Astrocyte (in vitro differentiated cells and primary cell): ENCODE results near the gene RASGRP2. TPM values are rescaled to one million over a fixed set of nuclear protein-coding genes. Genes with fewer than 3 reads are reported as not detected.

Experiments used
- DNase-seq: peaks from one replicate; pipeline ENCODE4 v3.0.0-alpha.2; 2010; ENCODE audit warnings: low read depth
- FAIRE-seq: peaks from 2 replicates; lab custom pipeline; 2011; peaks lifted over from hg19 to GRCh38; lab: Jason Lieb, UNC
- H2AFZ ChIP-seq: 2 replicates; pipeline ENCODE4 v1.6.0; 2012; ENCODE audit warnings: low read depth, low read length, inconsistent platforms
- H3K27ac ChIP-seq: 2 replicates; pipeline ENCODE4 v1.5.1; 2011; ENCODE audit warnings: low read depth, low read length, inconsistent platforms
- H3K27me3 ChIP-seq: 2 replicates; pipeline ENCODE4 v1.6.0; 2011; ENCODE audit warnings: low read length, inconsistent platforms; ENCODE audit not compliant: insufficient read depth
- H3K36me3 ChIP-seq: 2 replicates; pipeline ENCODE4 v1.5.1; 2011; ENCODE audit warnings: low read length, inconsistent platforms; ENCODE audit not compliant: insufficient read depth
- H3K4me1 ChIP-seq: 2 replicates; pipeline ENCODE4 v1.5.1; 2011; ENCODE audit warnings: low read length, inconsistent platforms; ENCODE audit not compliant: insufficient read depth
- H3K4me2 ChIP-seq: 2 replicates; pipeline ENCODE4 v1.6.0; 2012; ENCODE audit warnings: low read length, inconsistent platforms
- H3K4me3 ChIP-seq: 2 replicates; pipeline ENCODE4 v1.5.1; 2011; ENCODE audit warnings: low read depth, mild to moderate bottlenecking, low read length, inconsistent platforms; ENCODE audit not compliant: insufficient read depth
- H3K79me2 ChIP-seq: 2 replicates; pipeline ENCODE4 v1.6.0; 2012; ENCODE audit warnings: mild to moderate bottlenecking, low read length, inconsistent platforms; ENCODE audit not compliant: insufficient read depth
- H3K9ac ChIP-seq: 2 replicates; pipeline ENCODE4 v1.6.0; 2012; ENCODE audit warnings: mild to moderate bottlenecking, low read length, inconsistent platforms
- H3K9me3 ChIP-seq: 2 replicates; pipeline ENCODE4 v1.5.1; 2012; ENCODE audit warnings: low read depth, mild to moderate bottlenecking, low read length, inconsistent platforms; ENCODE audit not compliant: insufficient read depth
- H4K20me1 ChIP-seq: 2 replicates; pipeline ENCODE4 v1.6.0; 2012; ENCODE audit warnings: low read length, inconsistent platforms; ENCODE audit not compliant: insufficient read depth
- H3K27ac Mint-ChIP-seq: one replicate; pipeline ENCODE4 v1.8.0; 2021; ENCODE audit warnings: mild to moderate bottlenecking, mixed read lengths; ENCODE audit not compliant: unreplicated experiment
- H3K27me3 Mint-ChIP-seq: one replicate; pipeline ENCODE4 v1.8.0; 2021; ENCODE audit warnings: low read depth, mixed read lengths; ENCODE audit not compliant: unreplicated experiment
- H3K36me3 Mint-ChIP-seq: one replicate; pipeline ENCODE4 v1.8.0; 2021; ENCODE audit warnings: low read depth, mixed read lengths; ENCODE audit not compliant: unreplicated experiment
- H3K4me1 Mint-ChIP-seq: one replicate; pipeline ENCODE4 v1.8.0; 2021; ENCODE audit warnings: low read depth, mixed read lengths; ENCODE audit not compliant: unreplicated experiment
- H3K4me3 Mint-ChIP-seq: one replicate; pipeline ENCODE4 v1.8.0; 2021; ENCODE audit warnings: mild to moderate bottlenecking, moderate library complexity, mixed read lengths; ENCODE audit not compliant: unreplicated experiment
- H3K9me3 Mint-ChIP-seq: one replicate; pipeline ENCODE4 v1.8.0; 2021; ENCODE audit warnings: mild to moderate bottlenecking, mixed read lengths; ENCODE audit not compliant: unreplicated experiment
- EZH2 ChIP-seq: IDR thresholded peaks from 2 replicates; pipeline ENCODE4 v1.6.1; 2012; ENCODE audit warnings: mild to moderate bottlenecking, low read length, inconsistent platforms; ENCODE audit not compliant: insufficient read depth
- total RNA-seq: library from RNA; stranded (reverse); gene quantifications from 2 replicates; pipeline ENCODE4 v1.2.1, GENCODE V29; 2021
- TF ChIP-seq, protein P1 (sequence below): IDR thresholded peaks from 2 replicates; pipeline ENCODE4 v1.5.1; 2011; ENCODE audit warnings: low read depth, mild to moderate bottlenecking, inconsistent platforms, low read length, moderate library complexity; ENCODE audit not compliant: insufficient read depth

The RASGRP2 gene
- total RNA-seq, 1 donor from 2014 or later = 3.9 TPM

DNA sequence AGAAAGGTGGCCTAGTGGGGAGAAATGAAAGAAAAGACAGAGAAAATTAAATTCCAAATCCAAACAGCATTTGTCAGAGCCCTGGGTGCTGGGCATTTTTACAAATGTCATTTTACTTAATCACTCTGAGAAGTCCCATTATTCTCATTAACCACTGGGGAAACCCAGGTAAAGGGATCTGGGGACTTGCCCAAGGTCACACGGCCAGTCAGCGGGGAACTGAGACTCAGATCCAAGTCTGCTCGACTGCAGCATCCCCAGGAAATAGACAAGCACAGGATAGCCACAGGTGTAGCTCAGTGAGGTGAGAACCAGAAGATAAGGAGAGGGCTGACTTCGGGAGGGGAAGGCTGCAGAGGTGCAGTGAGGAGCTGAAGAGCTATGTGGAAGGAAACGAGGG is 28.8 kb downstream of the RASGRP2 start:
- H3K4me1 ChIP-seq = peaks cover 11% of the 10 kb centered on the region
- Mint-ChIP-seq H3K36me3 (no peaks in the 10 kb centered on the region), H3K4me3 (no peak overlapping the region), H3K27ac (no peak overlapping the region), H3K27me3 (peaks cover 84% of the 10 kb centered on the region), H3K4me1 (peaks cover 10% of the 10 kb centered on the region), H3K9me3 (no peaks in the 10 kb centered on the region)
- H2AFZ ChIP-seq = no peak overlapping the region
- H3K27ac ChIP-seq = no peak overlapping the region
- no peaks in the 10 kb centered on the region for H4K20me1 ChIP-seq
- peaks cover 27% of the 10 kb centered on the region for H3K27me3 ChIP-seq
- H3K79me2 ChIP-seq = no peaks in the 10 kb centered on the region
- no peak overlapping the region for H3K9ac ChIP-seq
- no peak overlapping the region for H3K4me3 ChIP-seq
- no peak overlapping the region for H3K4me2 ChIP-seq
- no peaks in the 10 kb centered on the region for H3K36me3 ChIP-seq
- DNase-seq (no peak), FAIRE-seq (no peak)
- H3K9me3 ChIP-seq = no peaks in the 10 kb centered on the region
- TF ChIP-seq EZH2 = no peak
- TF ChIP-seq, protein P1, sequence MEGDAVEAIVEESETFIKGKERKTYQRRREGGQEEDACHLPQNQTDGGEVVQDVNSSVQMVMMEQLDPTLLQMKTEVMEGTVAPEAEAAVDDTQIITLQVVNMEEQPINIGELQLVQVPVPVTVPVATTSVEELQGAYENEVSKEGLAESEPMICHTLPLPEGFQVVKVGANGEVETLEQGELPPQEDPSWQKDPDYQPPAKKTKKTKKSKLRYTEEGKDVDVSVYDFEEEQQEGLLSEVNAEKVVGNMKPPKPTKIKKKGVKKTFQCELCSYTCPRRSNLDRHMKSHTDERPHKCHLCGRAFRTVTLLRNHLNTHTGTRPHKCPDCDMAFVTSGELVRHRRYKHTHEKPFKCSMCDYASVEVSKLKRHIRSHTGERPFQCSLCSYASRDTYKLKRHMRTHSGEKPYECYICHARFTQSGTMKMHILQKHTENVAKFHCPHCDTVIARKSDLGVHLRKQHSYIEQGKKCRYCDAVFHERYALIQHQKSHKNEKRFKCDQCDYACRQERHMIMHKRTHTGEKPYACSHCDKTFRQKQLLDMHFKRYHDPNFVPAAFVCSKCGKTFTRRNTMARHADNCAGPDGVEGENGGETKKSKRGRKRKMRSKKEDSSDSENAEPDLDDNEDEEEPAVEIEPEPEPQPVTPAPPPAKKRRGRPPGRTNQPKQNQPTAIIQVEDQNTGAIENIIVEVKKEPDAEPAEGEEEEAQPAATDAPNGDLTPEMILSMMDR = no peak

DNA sequence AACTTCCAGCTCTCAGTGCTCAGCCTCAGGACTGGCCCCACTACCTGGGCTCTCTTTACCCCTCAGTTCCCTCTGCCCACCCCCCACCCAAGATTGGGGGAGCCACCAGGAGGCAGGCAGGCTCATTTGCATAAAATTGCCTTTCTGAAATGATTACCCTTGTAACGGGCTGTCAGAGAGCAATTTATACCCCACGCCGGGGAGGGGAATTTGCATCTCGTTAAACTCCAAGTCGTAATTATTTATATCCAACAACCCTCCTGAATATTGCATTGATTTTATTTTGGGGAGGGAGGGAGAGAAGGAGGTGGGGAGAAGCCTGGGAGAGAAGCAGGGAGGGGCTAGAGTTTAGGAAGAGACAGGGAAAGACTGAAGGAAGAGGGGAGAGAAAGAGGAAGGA is 29.3 kb downstream of the RASGRP2 start:
- Mint-ChIP-seq H3K36me3 (no peaks in the 10 kb centered on the region), H3K27me3 (peaks cover 80% of the 10 kb centered on the region), H3K4me1 (peaks cover 11% of the 10 kb centered on the region), H3K9me3 (no peaks in the 10 kb centered on the region), H3K27ac (no peak overlapping the region), H3K4me3 (no peak overlapping the region)
- DNase-seq (no peak), FAIRE-seq (no peak)
- H3K4me1 ChIP-seq = peaks cover 12% of the 10 kb centered on the region
- H3K27ac ChIP-seq = no peak overlapping the region
- no peaks in the 10 kb centered on the region for H3K9me3 ChIP-seq
- H3K4me2 ChIP-seq = no peak overlapping the region
- H3K9ac ChIP-seq = no peak overlapping the region
- no peak overlapping the region for H2AFZ ChIP-seq
- TF ChIP-seq, protein P1 = no peak
- no peak for TF ChIP-seq EZH2
- H3K79me2 ChIP-seq = no peaks in the 10 kb centered on the region
- peaks cover 22% of the 10 kb centered on the region for H3K27me3 ChIP-seq
- no peaks in the 10 kb centered on the region for H3K36me3 ChIP-seq
- H3K4me3 ChIP-seq = no peak overlapping the region
- H4K20me1 ChIP-seq = no peaks in the 10 kb centered on the region

DNA sequence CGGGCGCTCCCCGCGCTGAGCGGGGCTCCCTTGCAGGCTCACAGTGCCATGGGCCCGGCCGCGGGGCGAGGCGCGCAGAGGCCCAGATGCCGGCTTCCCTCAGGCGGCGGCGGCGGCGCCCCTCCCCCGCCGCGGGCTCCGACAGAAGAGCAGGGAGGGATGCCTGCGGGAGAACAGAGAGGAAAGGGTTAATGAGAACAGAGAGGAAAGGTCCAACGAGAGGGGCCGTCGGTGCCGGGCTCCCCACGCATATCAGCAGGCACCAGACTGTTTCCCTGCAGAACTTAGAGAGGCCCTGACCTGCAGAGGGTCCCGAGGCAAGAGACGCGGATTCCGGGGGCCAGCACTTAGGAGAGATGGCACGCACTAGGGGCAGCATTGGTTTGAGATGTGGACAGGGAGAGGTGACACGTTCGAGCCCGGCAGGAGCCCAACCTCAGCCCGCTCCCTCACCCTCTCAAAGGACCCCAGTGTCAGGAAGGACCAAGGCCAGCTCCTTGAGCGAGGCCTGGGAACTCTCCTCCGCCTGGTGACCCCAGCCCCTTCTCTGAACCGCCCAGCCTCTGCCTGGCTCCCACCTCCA is 30.1 kb downstream of the RASGRP2 start:
- Mint-ChIP-seq H3K27me3 (peaks cover 72% of the 10 kb centered on the region), H3K9me3 (no peaks in the 10 kb centered on the region), H3K4me1 (peaks cover 11% of the 10 kb centered on the region), H3K36me3 (no peaks in the 10 kb centered on the region), H3K27ac (no peak overlapping the region), H3K4me3 (no peak overlapping the region)
- H3K27ac ChIP-seq = no peak overlapping the region
- peak overlapping the region; percentile 11 for H3K4me2 ChIP-seq
- H3K4me1 ChIP-seq = peaks cover 12% of the 10 kb centered on the region
- TF ChIP-seq EZH2 = no peak
- TF ChIP-seq, protein P1 = no peak
- no peak overlapping the region for H2AFZ ChIP-seq
- DNase-seq = no peak
- no peaks in the 10 kb centered on the region for H4K20me1 ChIP-seq
- peaks cover 22% of the 10 kb centered on the region for H3K27me3 ChIP-seq
- no peak overlapping the region for H3K9ac ChIP-seq
- no peaks in the 10 kb centered on the region for H3K36me3 ChIP-seq
- FAIRE-seq = no peak
- no peak overlapping the region for H3K4me3 ChIP-seq
- H3K79me2 ChIP-seq = no peaks in the 10 kb centered on the region
- H3K9me3 ChIP-seq = no peaks in the 10 kb centered on the region
